HG03066 (cell line): ENCODE results near the gene GUCA2A.

Experiments used
- ATAC-seq: cut with Tn5 transposase; IDR thresholded peaks from one replicate; pipeline ENCODE4 v1.9.1; 2021; ENCODE audit warnings: low read depth; ENCODE audit not compliant: unreplicated experiment

GUCA2A gene

DNA sequence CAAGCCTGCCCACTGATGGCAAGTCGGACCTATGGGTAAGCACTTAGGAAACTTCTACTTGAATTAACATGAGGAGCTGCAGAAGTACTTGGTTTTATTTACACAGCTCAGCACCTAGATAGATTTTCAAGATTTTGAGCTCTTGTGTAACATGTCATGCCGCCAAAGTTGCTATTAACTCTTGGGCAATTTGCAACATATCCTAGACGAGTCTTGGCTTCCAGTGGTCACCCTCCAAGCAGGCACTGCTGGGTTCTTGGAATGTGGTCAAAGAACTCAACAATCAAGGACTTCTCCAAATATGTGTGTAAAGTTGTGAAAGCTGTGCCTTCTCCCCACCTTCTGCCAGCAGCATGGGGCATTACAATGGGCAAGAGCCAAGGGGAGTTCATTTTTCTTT lies 29.1 kb downstream of the GUCA2A start:
- no peak for ATAC-seq

DNA sequence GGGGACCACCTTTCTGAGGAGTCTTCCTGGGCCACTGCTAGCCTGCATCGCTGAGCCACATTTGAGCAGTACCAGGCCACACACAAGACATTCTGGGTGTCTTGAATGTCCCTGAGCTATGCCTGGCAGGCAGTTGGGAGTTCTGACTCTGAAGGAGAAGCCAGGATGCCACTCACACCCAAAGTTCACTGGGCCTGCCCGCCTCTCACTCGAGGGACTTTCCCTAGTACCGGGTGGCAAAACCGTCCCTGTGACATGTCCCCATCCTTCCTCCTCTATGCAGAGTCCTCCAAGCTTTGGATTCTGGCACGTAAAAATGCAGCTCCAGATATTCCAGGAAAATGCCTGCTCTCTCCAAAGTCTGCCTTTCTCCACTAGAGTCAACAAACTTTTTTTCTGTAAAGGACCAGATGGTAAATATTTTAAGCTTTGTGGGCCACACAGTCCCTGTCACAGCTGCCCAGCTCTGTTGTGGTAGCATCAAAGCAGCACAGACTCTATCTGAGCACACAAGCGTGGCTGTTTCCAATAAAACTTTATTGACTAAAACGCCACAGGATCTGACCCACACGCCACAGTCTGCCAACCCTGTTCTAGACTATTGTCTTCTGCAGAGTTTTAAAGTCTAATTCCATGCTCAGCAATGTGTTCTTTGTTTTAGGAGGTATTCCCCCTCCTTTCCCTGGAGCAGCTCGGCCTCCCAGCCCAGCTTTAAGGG lies 30.6 kb downstream of the GUCA2A start:
- ATAC-seq = no peak

- ATAC-seq = no peak
These were observed 31.2 kb downstream of the GUCA2A start for GRCh38 chr1:42133390-42133789.

DNA sequence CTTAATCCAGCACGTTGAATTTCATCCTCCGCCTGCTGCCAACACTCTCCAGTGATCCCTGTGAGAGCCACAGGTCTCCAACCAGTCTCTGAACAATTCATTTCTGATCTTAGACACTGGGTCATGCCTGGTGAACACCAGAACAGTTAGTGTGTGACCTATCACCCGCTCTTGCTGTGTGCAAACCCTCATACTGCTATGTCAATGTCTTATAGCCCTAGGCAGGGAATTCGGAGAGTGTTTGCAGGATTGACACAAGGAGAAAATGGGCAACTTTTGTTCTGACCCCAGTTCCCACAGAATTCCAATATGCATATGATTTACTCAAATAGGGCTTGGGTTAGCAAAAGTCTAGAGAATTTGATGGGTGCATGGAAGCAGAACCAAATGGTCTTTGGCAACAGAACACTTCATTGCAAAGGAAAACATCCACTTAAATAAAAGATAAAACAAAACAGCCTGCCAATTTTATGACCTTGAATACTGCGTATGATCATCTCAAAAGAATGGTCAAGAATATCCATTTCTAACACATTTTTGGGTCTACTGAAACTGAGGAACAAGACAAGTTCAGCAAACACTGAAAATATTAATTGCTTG lies 34.4 kb downstream of the GUCA2A start:
- ATAC-seq = no peak

DNA sequence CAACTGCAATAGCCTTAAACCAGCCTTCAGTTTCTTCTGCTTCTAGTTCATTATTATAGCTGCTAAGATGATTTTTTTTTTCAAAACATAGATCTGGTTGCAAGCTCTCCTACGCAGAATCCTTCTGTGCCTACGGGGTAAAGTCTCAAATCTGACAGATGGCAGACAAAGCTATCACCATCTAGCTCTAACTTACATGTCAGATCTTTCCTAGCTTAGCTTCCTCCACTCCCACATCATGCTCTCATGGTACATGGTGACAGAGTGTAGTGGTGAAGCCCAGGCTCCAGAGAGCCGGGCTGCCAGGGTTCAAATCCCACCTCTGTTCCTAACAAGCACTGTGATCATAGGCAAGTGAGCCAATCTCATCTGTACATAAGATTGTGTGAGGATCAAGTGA lies 35.6 kb downstream of the GUCA2A start:
- ATAC-seq = no peak

GRCh38 chr1:42128499-42128898 lies 36.0 kb downstream of the GUCA2A start:
- ATAC-seq = no peak

GRCh38 chr1:42127767-42128166 lies 36.8 kb downstream of the GUCA2A start:
- ATAC-seq = no peak

DNA sequence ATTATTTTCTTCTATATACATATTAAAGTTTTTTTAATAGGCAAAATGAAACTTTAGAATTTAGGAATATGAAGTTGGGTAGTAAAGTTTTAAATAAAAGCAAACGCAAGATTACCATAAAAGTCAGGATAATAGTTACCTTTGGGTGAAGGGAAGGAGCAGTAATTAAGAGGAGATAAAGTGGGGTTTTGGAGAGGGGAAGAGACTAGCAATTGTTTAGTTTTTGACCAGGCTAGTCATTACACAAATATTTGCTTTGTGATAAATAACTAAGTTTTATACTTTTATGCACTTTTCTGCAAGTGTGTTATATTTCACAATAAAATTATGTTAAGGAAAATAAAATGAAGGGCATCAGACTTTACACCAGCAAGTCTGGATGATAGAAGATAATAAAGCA lies 39.0 kb downstream of the GUCA2A start:
- no peak for ATAC-seq

DNA sequence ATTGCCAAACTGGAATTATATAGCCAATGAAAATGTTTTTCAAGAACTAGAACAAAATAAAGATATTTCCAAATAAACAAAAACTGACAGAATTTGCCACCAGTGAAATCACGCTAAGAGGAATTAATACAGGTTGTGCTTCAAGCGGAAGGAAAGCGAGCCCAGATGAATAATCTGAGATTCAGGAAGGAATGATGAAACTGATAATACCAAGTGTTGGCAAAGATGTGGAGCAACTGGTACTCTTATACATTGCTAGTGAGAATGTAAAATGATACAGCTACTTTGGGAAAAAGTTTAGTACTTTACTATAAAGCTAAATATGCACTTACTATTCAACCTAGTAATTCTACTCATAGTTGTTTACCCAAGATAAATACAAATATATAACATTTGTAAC lies 42.1 kb downstream of the GUCA2A start:
- no peak for ATAC-seq

- ATAC-seq = no peak
These were observed 46.4 kb downstream of the GUCA2A start for GRCh38 chr1:42118125-42118524.

DNA sequence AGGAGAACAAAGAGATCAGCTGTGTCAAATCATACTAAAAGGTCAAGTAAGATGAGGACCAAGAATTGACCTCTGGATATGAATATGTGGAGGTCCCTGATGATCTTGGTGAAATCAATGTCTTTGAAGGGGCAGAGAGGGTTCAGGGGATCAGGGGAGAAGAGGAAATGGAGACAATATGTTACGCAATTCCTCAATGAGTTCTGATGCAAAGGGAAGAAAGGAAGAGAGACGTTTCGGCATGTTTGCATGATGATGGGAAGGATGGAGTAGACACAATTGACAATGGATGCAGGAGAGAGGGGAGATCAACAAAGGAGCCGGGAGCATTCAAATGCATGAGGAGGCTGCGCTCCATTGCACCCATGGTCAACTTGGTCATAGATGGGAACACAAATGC lies 47.3 kb downstream of the GUCA2A start:
- no peak for ATAC-seq

GRCh38 chr1:42114229-42114628 lies 50.3 kb downstream of the GUCA2A start:
- no peak for ATAC-seq
